ES-I3 (cell line): Measurements from ENCODE around the gene DENND2C.

Experiments used
- H3K36me3 ChIP-seq: 2 replicates; pipeline ENCODE4 v1.6.1; 2013; ENCODE audit warnings: mild to moderate bottlenecking, low read length, control low read depth, moderate library complexity; ENCODE audit not compliant: insufficient read depth
- H3K4me1 ChIP-seq: 2 replicates; pipeline ENCODE4 v1.6.1; 2013; ENCODE audit warnings: mild to moderate bottlenecking, control low read depth, low read length; ENCODE audit not compliant: insufficient read depth
- H3K9ac ChIP-seq: 2 replicates; pipeline ENCODE4 v1.6.1; 2013; ENCODE audit warnings: low read depth, mild to moderate bottlenecking, low read length, moderate library complexity
- H3K9me3 ChIP-seq: 2 replicates; pipeline ENCODE4 v1.6.1; 2013; ENCODE audit warnings: mild to moderate bottlenecking, low read length, moderate library complexity; ENCODE audit not compliant: control insufficient read depth, insufficient read depth

DENND2C gene

DNA sequence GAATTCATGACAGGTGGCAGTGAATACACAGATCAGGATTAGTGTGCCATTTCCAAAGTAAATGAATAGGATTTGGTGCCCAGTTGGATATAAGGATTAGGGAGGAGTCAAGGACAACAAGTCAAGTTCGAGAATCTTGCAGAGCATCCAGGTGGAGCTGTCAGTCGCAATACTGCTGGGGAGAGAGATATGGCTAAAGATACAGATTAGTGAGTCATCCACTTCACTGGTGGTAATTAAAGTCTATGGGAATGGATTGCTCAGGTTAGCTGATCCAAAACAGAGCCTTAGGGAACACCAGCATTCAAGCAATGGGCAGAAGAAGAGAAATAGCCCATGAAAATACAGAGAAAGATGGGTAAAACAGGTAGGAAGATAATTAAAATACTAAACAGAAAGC, 115.3 kb downstream of the DENND2C start:
- H3K4me1 ChIP-seq = 0 out of 2 replicates have a peak, but pooled peaks cover 3% of the 10 kb centered on the region

DNA sequence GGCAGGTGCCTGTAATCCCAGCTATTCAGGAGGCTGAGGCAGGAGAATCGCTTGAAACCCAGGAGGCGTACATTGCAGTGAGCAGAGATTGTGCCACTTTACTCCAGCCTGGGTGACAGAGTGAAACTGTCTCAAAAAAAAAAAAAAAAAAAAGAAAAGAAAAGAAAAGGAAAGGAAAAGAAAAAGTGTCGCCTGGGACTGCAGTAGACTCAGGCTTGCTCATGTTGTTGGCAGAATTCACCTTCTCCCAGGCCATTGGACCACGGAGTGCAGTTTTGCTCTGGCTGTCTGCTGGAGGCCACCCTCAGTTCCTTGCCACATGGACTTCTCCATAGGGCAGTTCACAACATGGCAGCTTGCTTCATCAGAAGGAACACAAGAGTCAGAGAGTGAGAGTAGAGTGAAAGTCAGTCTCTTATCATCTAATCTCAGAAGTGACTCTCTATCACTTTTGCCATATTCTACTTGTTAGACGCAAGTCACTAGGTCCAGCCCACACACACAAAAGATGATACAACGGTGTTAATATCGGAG, 117.7 kb downstream of the DENND2C start:
- H3K4me1 ChIP-seq = 0 out of 2 replicates have a peak, but pooled peaks cover 3% of the 10 kb centered on the region
- H3K9ac ChIP-seq = no peak overlapping the region
- H3K9me3 ChIP-seq = no peaks in the 10 kb centered on the region
- no peaks in the 10 kb centered on the region for H3K36me3 ChIP-seq

More for the DNA sequence above, 115.3 kb downstream of the DENND2C start:
- Histone ChIP-seq H3K36me3 (no peaks in the 10 kb centered on the region), H3K9me3 (no peaks in the 10 kb centered on the region), H3K9ac (no peak overlapping the region)

DNA sequence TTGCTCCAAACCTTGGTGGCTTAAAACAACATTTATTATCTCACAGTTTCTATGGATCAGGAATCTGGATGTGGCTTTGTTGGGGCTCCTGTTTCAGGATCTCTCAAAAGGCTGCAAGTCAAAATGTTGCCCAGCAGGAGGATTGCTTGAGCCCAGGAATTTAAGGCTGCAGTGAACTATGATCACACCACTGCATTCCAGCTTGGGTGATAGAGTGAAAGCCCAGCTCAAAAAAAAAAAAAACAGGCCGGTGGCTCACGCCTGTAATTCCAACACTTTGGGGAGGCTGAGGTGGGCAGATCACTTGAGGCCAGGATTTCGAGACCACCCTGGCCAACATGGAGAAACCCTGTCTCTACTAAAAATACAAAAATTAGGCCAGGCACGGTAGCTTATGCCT, 118.4 kb downstream of the DENND2C start:
- Histone ChIP-seq H3K9ac (no peak overlapping the region), H3K36me3 (no peaks in the 10 kb centered on the region), H3K4me1 (0 out of 2 replicates have a peak, but pooled peaks cover 3% of the 10 kb centered on the region), H3K9me3 (no peaks in the 10 kb centered on the region)

DNA sequence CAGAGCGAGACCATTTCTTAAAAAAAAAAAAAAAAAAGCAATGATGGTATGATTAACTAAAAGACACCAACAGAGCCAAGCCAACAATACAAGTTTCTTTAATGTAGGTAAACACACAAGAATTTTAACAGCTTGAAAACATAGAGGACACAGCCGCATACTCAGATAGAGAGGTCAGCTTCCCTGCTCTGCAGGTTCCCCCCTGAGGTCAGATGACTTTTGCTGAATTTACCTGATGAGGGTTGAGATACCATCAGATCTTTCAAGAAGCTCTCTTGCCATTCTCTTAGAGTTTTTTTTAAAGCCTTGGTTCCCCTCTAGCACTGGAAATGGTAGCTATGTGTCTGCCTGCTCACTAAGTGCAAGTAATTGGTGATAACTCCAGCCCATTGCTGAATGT, 119.5 kb downstream of the DENND2C start:
- no peak overlapping the region for H3K9ac ChIP-seq
- H3K4me1 ChIP-seq = 0 out of 2 replicates have a peak, but pooled peaks cover 3% of the 10 kb centered on the region
- no peaks in the 10 kb centered on the region for H3K9me3 ChIP-seq
- H3K36me3 ChIP-seq = no peaks in the 10 kb centered on the region

DNA sequence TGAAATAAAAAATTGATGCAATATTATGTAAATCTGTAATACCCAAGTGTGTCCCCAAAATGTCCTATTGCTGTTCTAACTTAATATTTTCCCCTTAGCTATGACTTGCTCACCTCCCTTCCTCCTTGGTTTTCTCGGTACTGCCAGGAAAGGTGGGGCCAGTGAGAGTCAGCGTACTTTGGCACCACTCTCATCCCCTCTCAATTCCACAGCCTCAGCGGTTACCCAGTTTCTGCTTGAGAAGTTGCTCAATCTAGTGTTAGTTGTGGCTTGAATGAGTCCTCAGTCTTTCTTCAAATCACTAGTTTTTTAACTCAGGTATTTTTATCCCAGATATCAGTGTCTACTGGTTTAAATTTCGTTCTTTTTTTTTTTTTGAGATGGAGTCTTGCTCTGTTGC, 120.7 kb downstream of the DENND2C start:
- Histone ChIP-seq H3K9me3 (no peaks in the 10 kb centered on the region), H3K36me3 (no peaks in the 10 kb centered on the region), H3K9ac (no peak overlapping the region), H3K4me1 (0 out of 2 replicates have a peak, but pooled peaks cover 3% of the 10 kb centered on the region)

DNA sequence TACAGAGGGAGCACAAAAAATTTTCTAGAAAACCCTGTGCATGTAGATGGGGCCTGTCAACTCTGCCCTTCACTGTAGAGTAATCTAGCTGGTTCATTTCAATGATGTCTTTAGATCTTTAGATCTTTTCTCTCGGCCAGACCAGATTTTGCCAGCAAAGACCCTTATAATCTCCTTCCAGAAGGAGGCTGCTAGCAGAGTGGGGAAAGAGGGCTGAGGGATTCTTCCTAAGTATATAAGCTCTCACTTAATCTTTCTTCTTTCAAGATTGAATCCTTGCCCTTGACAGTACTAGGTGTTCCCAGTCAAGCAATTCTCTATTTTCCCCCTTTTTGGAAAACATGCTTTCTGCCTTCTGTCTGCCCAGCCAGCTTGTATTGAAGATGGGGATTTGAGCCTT, 122.8 kb downstream of the DENND2C start:
- no peaks in the 10 kb centered on the region for H3K9me3 ChIP-seq
- no peaks in the 10 kb centered on the region for H3K36me3 ChIP-seq
- H3K4me1 ChIP-seq = 0 out of 2 replicates have a peak, but pooled peaks cover 3% of the 10 kb centered on the region
- no peak overlapping the region for H3K9ac ChIP-seq

DNA sequence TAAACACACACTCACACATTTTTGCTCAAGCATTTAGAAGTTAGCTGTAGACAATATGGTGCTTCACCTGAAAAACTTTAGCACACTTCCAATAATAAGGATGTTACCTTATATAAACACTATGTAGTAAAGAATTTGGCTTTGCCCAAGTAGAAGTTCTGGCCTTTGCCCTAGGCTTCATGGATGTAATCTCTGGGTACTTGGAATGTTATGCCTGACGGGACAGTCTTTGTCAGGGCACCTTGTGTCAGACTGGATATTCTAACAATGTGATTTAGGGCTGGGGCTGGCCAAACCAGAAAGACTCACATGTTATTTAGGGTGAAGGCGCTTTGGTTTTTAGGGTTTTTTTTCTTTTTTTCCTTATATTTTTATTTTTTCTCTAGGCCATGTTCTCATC, 124.1 kb downstream of the DENND2C start:
- Histone ChIP-seq H3K9ac (no peak overlapping the region), H3K4me1 (no peaks in the 10 kb centered on the region), H3K36me3 (no peaks in the 10 kb centered on the region), H3K9me3 (no peaks in the 10 kb centered on the region)

DNA sequence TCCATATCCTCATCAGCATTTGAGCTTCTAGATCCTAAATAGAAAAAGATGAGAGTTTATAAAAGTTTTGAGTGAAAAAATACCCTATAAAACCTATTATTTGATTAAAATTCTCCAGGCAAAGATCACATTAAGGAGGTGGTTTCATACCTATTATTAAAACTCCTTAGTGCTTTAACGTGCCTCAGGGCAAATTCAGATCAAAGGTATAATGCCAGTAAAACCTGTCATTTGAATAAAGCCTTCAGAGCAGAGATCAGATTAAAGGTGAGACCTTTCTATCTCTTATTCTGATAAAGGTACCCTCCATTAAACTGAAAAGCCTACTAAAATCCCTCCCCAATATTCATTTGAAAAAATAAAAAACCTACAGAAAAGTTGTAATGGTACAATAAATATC, 124.5 kb downstream of the DENND2C start:
- Histone ChIP-seq H3K36me3 (no peaks in the 10 kb centered on the region), H3K9ac (no peak overlapping the region), H3K4me1 (no peaks in the 10 kb centered on the region), H3K9me3 (no peaks in the 10 kb centered on the region)

DNA sequence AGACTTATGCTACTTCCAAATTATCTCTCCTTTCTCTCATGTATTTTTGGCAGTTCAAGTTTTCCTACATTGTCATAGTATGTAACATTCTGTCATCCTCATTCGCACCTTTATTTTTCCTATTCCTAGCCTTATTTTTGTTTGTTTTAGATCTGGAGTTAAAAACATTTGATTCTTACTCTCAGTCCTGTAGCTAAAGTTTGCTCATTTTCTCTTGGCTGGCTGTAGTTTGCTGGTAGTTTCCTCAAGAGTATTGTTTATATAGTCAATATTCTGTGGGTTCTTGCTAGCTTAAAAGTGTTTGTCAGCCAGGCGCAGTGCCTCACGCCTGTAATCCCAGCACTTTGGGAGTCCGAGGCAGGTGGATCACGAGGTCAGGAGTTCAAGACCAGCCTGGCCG, 129.0 kb downstream of the DENND2C start:
- Histone ChIP-seq H3K4me1 (no peaks in the 10 kb centered on the region), H3K9ac (no peak overlapping the region), H3K36me3 (no peaks in the 10 kb centered on the region), H3K9me3 (no peaks in the 10 kb centered on the region)

DNA sequence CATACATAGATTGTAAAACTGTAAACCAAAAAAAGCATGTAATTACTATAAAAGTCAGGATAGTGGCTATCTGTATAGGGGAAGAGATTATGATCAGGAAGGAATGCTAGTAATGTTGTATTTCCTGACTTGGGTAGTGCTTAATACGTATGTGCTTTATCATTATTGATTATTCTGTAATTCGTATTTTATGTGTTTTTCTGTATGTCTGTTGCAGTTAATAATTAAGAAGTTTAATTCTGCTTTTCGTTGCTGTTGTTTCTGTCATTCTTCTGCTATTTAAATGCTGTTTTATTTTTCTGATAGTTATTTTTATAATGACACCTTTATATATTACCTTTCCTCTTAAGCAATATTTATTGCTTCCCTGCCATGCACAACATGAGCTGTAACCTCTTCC, 129.6 kb downstream of the DENND2C start:
- Histone ChIP-seq H3K9ac (no peak overlapping the region), H3K4me1 (no peaks in the 10 kb centered on the region), H3K36me3 (no peaks in the 10 kb centered on the region), H3K9me3 (no peaks in the 10 kb centered on the region)

DNA sequence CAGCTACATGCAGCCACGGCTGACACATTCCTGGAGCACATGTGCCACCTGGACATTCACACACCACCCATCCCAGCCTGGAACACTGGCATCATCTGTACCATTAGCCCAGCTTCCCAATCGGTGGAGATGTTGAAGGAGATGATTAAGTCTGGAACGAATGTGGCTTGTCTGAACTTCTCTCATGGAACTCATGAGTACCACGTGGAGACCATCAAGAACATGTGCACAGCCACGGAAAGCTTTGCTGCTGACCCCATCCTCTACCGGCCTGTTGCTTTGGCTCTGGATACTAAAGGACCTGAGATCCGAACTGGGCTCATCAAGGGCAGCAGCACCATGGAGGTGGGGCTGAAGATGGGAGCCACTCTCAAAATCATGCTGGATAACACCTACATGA, 133.8 kb downstream of the DENND2C start:
- Histone ChIP-seq H3K36me3 (no peaks in the 10 kb centered on the region), H3K4me1 (no peaks in the 10 kb centered on the region), H3K9me3 (no peaks in the 10 kb centered on the region), H3K9ac (no peak overlapping the region)

DNA sequence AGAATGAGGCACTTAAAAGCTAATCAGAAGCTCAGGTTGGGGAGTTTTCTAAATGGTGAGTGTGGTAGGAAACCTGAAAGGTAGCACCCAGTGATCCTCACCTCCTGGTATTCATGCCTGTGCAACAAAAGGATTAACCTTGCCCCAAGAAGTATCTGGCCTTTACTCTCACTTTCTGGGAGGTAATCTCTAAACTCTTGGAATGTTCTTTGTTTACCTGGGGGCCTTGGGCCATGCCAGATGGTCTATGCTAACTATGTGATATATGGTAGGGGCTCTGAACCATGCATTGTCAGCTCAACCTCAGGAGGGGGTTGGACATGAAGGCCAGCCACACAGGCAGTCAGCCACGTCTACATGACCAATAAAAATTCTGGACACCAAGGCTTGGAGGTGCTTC, 134.4 kb downstream of the DENND2C start:
- H3K9me3 ChIP-seq = no peaks in the 10 kb centered on the region
- no peaks in the 10 kb centered on the region for H3K4me1 ChIP-seq
- H3K36me3 ChIP-seq = no peaks in the 10 kb centered on the region
- no peak overlapping the region for H3K9ac ChIP-seq
